Jurkat, Clone E6-1 (cell line): ENCODE results near the gene CTRL.

Experiments
- DNase-seq: peaks from one replicate; pipeline ENCODE4 v3.0.0-alpha.2; 2011; ENCODE audit warnings: low read depth, low spot score
- H3K4me3 ChIP-seq: 2 replicates; pipeline ENCODE4 v1.5.1; 2011; ENCODE audit warnings: mild to moderate bottlenecking, low read length, control low read depth, moderate library complexity

CTRL gene

DNA sequence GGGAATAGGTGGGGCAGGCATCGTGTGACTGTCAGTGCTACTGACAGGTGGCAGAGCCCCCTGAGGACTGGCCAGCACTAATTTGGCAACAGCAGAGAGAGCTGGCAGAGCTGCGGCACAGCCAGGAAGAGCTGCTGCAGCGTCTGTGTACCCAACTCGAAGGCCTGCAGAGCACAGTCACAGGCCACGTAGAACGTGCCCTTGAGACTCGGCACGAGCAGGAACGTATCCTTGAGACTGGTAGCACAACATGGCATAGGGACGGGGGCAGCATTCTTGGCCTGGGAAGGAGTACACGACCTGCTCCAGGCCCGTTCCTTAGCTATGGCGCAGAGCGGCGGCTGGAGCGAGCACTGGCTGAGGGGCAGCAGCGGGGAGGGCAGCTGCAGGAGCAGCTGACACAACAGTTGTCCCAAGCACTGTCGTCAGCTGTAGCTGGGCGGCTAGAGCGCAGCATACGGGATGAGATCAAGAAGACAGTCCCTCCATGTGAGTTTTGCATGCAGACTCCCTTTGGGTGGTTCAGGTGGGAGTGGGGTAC lies 50.0 kb downstream of the CTRL start:
- H3K4me3 ChIP-seq: no peak overlapping the region
- no peak for DNase-seq

DNA sequence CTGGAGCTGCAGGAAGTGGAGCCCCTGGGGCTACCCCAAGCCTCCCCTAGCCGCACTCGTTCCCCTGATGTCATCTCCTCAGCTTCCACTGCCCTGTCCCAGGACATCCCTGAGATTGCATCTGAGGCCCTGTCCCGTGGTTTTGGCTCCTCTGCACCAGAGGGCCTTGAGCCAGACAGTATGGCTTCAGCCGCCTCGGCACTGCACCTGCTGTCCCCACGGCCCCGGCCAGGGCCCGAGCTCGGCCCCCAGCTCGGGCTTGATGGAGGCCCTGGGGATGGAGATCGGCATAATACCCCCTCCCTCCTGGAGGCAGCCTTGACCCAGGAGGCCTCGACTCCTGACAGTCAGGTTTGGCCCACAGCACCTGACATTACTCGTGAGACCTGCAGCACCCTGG lies 51.1 kb downstream of the CTRL start:
- no peak for DNase-seq
- H3K4me3 ChIP-seq: no peak overlapping the region

DNA sequence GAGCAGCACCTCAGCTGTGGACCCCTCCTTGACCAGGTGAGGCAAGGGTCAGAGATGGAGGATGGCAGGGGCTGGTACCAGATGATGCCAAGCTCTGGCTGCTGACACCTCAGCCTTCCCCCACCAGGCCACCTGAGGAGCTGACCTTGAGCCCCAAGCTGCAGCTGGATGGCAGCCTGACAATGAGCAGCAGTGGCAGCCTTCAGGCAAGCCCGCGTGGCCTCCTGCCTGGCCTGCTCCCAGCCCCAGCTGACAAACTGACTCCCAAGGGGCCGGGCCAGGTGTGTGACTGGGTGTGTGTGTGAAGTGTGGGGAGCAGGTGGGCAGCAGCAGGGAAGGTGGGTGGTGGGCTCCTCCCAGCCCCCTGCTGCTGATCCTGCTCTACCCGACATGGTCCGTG lies 51.7 kb downstream of the CTRL start:
- H3K4me3 ChIP-seq: no peak overlapping the region
- DNase-seq: no peak
